ENCODE data around the gene SPOP. TPM values are rescaled to one million over a fixed set of nuclear protein-coding genes. Genes with fewer than 3 reads are reported as not detected.
"Not testable (repeated sequence)": the region's sequence is repeated elsewhere in the genome, so short reads cannot be mapped to it uniquely, and the experiment has no call there.

Gene SPOP
- total RNA-seq, 1 donor from 2014 or later = 32.1 TPM

- H3K27me3 ChIP-seq (ENCODE audit: control insufficient read depth, insufficient read depth, low read length) = no peaks in the 10 kb centered on the region
- no peaks in the 10 kb centered on the region for H3K36me3 ChIP-seq (ENCODE audit: control insufficient read depth, insufficient read depth, low read length)
- H3K4me3 ChIP-seq (ENCODE audit: low read depth, low read length) = no peak overlapping the region
- FAIRE-seq (no peak), DNase-seq (ENCODE audit: low read depth) (no peak)
- TF ChIP-seq CTCF (IDR thresholded peaks at IDR 0.05; ENCODE audit: insufficient read depth, low read length, severe bottlenecking) = no peak
Observed at GRCh38 chr17:49659661-49660382, 18.1 kb downstream of the SPOP start.

- no peaks in the 10 kb centered on the region for H3K36me3 ChIP-seq (ENCODE audit: control insufficient read depth, insufficient read depth, low read length)
- DNase-seq (ENCODE audit: low read depth) = no peak
- no peak overlapping the region for H3K4me3 ChIP-seq (ENCODE audit: low read depth, low read length)
- FAIRE-seq = no peak
- no peak for TF ChIP-seq CTCF (IDR thresholded peaks at IDR 0.05; ENCODE audit: insufficient read depth, low read length, severe bottlenecking)
- H3K27me3 ChIP-seq (ENCODE audit: control insufficient read depth, insufficient read depth, low read length) = no peaks in the 10 kb centered on the region
Observed at GRCh38 chr17:49656247-49656646, 21.6 kb downstream of the SPOP start.

GRCh38 chr17:49647256-49647585 lies 30.7 kb downstream of the SPOP start:
- no peak for FAIRE-seq
- no peak for DNase-seq (ENCODE audit: low read depth)
- no peak for TF ChIP-seq CTCF (IDR thresholded peaks at IDR 0.05; ENCODE audit: insufficient read depth, low read length, severe bottlenecking)

GRCh38 chr17:49646391-49647255 lies 31.3 kb downstream of the SPOP start:
- Histone ChIP-seq H3K4me3 (ENCODE audit: low read depth, low read length) (peak overlapping the region; percentile 16), H3K27me3 (ENCODE audit: control insufficient read depth, insufficient read depth, low read length) (no peaks in the 10 kb centered on the region), H3K36me3 (ENCODE audit: control insufficient read depth, insufficient read depth, low read length) (no peaks in the 10 kb centered on the region)
- FAIRE-seq (no peak), DNase-seq (ENCODE audit: low read depth) (peak; percentile 91)
- TF ChIP-seq CTCF (IDR thresholded peaks at IDR 0.05; ENCODE audit: insufficient read depth, low read length, severe bottlenecking) = no peak

More at GRCh38 chr17:49647256-49647585, 30.7 kb downstream of the SPOP start:
- H3K4me3 ChIP-seq (ENCODE audit: low read depth, low read length) = peak overlapping the region; percentile 16
- no peaks in the 10 kb centered on the region for H3K27me3 ChIP-seq (ENCODE audit: control insufficient read depth, insufficient read depth, low read length)
- H3K36me3 ChIP-seq (ENCODE audit: control insufficient read depth, insufficient read depth, low read length) = no peaks in the 10 kb centered on the region

- H3K4me3 ChIP-seq (ENCODE audit: low read depth, low read length); FAIRE-seq: not testable (repeated sequence)
Observed at GRCh38 chr17:49646056-49646390, 31.9 kb downstream of the SPOP start.

GRCh38 chr17:49645654-49646053 lies 32.2 kb downstream of the SPOP start:
- no peaks in the 10 kb centered on the region for H3K36me3 ChIP-seq (ENCODE audit: control insufficient read depth, insufficient read depth, low read length)

More at GRCh38 chr17:49646056-49646390, 31.9 kb downstream of the SPOP start:
- peak; percentile 5 for DNase-seq (ENCODE audit: low read depth)
- not testable (repeated sequence) for H3K36me3 ChIP-seq (ENCODE audit: control insufficient read depth, insufficient read depth, low read length); H3K27me3 ChIP-seq (ENCODE audit: control insufficient read depth, insufficient read depth, low read length)

More at GRCh38 chr17:49645654-49646053, 32.2 kb downstream of the SPOP start:
- no peak for TF ChIP-seq CTCF (IDR thresholded peaks at IDR 0.05; ENCODE audit: insufficient read depth, low read length, severe bottlenecking)
- H3K27me3 ChIP-seq (ENCODE audit: control insufficient read depth, insufficient read depth, low read length) = no peaks in the 10 kb centered on the region
- DNase-seq (ENCODE audit: low read depth) (no peak), FAIRE-seq (no peak)
- H3K4me3 ChIP-seq (ENCODE audit: low read depth, low read length) = no peak overlapping the region
